IPS-NIHi11 (cell line): ENCODE data around the gene SV2C.
"Not testable (repeated sequence)": the region's sequence is repeated elsewhere in the genome, so short reads cannot be mapped to it uniquely, and the experiment has no call there.

Experiments used
- DNase-seq: peaks from one replicate; pipeline ENCODE4 v3.0.0; 2012; ENCODE audit warnings: mixed read lengths, low spot score

SV2C gene

DNA sequence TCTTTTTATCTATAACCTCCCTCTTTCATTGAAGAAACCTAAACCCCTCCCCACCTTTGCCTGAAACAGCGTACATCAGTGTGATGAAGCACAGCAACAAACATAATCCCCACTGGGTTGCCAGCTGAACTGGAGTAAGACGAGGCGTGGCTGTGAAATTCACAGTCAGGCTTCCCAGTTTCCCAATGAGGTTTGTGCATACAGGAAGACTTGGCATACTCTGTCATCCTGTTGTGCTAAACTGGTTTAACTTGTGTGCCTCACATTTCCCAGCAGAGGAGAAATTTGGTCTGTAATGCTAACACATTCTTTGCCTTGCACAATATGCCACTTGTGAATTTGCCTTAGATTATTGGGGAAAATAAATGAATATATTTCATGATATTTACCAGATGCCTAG lies 121.5 kb downstream of the SV2C start:
- DNase-seq = peak; percentile 51

DNA sequence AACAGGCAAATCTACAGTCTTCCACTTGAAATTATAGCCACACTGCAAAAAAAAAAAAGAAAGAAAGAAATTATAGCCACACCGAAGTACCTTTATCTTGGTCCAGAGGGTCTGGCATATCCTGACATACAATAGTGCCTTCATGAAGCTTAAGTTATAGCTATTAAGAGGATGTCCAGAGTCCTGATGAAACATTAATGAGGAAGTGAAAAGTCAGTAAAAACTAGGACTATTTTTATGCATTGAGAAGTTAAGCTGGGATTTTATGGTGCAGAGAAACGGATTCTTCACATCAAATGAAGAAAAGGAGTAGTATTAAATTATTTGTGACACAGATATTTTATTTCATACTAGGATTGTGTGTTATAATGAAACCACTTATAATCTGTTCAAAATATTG lies 123.9 kb downstream of the SV2C start:
- no peak for DNase-seq

DNA sequence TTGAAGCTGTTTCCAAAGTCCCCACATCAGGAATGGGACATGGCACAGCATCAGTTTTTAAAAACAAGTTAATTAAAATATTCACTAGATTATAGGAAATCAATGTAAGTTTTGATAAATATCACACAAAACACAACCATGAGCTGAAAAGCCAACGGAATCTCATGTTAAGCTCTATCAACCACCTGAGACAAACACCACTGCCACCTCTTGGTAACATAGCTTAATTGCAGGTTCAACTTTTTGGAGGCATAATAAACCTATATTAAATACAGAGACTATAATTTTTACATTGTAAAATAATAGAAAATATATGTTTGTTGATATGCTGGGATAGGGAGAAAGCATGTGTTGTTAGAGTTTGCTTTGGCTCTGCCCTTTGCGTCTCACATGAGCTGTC lies 126.1 kb downstream of the SV2C start:
- peak; percentile 32 for DNase-seq

DNA sequence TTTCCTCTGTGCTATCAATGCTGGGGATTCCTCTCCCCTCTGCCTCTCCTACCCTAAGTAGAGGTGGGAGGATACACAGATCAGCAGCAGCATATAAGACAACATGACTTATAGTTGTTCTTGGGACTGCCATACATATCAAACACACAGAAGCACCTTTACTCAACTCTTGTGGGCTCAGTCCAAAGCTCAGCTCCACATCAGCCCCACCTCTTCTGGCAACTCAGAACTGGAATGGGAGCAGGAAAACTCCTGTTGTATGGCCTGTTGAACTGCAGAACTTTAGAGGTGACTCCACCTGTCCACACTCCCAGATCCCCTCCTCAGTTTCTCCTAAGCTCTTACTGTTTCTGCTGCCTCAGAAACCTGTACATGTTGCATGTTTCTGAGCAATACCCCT lies 127.8 kb downstream of the SV2C start:
- DNase-seq = no peak

DNA sequence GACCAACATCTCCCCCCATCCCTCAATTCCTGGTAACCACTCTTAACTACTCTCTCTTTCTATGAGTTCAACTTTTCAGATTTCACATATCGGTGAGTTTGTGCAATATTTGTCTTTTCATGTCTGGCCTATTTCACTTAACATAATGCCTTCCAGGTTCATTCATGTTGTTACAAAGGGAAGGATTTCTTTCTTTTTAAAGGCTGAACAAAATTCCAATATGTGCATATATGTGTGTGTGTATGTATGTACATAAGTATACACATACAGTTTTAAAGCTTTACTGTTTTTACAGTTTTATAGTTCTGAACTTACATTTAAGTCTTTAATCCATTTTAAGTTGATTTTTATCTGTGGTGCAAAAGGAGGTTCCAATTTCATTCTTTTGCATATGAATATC lies 130.7 kb downstream of the SV2C start:
- DNase-seq = no peak

DNA sequence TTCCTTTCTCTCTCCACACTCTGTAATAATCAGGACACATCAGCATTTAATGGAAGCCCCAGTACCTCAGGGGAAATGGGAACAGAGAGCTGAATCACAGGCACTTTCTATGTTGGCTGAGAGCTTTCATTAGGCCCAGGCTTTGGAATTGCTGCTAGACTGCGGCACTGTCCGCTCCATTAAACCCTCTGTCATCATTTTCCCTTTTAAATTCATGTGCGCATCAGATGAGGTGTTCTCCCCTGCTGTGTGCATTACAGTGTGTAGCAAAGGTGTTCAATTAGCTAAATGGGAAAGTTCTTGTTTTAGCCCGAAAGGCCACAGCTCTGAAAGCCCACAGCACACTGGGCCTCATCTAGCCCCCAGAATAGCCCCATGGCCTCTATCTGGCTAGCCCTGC lies 133.6 kb downstream of the SV2C start:
- no peak for DNase-seq

DNA sequence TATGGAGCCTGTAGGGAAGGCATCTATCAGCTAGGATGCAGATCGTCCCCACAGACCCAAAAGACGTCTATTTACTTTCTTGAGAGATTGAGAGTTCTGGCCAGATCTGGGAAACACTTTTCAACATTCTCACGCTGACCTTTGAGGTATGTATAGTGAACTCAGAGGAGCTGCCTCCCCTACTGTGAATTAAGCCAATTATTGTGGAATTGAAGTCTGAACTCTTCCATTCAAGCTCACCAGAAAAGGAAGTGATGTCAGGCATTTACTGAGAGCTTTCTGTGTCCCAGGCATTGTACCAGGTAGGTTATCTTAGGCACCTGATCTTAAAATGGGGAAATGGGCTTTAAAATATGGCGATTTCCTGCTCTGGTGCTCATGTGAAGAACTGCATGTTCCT lies 136.5 kb downstream of the SV2C start:
- DNase-seq = no peak

DNA sequence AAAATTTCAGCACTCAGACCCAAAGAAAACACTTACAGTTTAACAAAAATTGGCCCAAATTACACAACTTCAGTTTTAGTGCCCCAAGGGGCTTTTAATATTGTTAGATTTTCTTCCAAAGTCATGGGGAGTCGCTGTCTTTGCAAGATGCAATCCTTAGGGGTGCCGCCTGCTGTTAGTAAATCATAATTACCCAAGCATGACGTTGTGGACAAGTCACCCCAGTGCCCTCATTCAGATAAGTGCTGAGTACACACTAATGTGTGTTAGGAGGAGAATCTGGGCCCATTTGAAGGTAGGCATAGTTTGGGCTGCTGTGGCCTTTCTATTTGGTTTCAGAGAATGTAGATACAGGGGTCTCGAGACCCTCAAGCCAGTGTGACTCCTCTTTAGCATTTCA lies 138.1 kb downstream of the SV2C start:
- DNase-seq = no peak

DNA sequence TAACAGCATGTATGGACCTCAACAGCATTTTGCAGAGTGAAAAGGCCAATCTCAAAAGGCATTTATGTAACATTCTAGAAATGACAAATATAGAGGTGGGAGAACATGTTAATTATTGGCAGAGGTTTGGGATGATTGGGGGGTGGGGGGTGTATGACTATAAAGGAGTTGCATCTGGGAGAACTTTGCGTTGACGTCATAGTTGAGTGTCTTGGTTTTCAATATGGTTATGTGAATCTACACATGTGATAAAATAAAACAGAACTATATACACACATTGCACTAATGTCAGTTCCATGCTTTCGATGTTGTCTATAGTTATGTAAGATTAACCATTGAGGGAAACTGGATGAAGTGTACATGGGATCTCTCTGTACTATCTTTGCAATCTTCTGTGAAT lies 139.1 kb downstream of the SV2C start:
- DNase-seq = no peak

DNA sequence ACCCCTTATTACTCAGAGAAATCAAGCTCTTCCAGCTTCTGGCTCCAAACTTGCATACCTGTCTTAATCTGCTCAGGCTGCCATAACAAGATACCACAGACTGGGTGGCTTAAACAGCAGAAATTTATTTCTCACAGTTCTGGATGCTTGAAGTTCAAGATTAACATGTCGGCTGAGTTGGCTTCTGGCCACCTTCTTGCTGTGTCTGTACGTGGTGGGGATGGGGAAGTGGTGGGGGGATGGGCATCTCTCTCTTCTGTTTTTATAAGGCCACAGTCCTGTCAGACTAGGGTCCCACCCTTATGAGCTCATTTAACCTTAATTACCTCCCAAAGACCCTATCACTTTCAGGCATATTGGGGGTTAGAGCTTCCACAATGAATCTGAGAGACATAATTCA lies 140.5 kb downstream of the SV2C start:
- no peak for DNase-seq

DNA sequence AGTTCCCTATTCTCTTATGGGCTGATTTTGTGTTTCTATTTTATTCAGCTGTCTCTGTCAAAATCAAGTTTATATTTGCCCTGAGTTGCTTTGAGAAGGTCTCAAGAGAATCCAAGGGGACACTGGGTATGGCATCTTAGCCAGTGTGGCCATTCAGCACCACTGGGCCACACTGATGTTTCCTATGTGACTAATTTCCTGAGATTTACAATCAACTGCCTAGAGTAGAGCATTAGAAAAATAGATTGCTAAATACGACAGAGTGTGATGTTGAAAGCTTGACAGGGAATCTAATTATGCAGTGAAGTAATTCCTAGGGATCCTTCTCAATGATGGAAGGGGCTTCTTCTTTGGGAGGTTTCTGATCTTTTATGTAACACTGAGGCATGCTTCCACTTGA lies 141.7 kb downstream of the SV2C start:
- no peak for DNase-seq

DNA sequence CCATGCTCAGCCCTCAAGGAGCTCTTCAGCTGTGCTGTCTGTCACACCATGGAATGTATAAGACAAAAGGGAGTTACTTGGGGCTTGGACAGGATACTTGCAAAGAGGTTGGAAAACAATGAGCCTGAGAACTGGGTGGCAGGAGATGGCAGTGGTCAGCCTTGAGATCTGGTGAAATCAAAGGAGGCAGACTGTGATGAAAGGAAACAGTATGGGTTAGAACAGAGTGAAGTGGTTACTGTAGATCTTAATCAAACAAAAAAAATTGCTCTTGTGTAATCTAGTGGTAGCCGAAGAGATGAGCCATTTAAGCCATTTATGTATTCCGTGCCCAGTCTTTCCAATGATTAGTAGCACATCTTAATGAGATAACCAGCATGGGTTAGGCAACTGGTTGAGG lies 142.2 kb downstream of the SV2C start:
- no peak for DNase-seq

DNA sequence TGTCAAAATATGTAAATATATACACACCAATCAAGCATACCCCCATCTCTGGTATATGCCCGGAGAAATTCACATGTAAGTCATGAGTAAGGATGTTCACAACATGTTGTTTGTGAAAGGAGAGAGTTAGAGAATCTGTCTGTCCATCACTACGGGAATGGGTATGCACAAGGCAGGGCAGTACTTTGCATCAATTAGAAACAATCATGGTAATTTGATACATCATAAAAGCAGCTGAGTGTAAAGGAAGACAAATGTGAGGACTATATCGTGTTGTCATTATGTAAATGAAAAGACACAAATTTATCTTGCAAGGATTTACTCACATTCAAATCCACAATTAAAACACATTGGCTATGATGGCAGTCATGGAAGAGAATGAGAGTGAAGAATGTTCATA lies 146.7 kb downstream of the SV2C start:
- no peak for DNase-seq

DNA sequence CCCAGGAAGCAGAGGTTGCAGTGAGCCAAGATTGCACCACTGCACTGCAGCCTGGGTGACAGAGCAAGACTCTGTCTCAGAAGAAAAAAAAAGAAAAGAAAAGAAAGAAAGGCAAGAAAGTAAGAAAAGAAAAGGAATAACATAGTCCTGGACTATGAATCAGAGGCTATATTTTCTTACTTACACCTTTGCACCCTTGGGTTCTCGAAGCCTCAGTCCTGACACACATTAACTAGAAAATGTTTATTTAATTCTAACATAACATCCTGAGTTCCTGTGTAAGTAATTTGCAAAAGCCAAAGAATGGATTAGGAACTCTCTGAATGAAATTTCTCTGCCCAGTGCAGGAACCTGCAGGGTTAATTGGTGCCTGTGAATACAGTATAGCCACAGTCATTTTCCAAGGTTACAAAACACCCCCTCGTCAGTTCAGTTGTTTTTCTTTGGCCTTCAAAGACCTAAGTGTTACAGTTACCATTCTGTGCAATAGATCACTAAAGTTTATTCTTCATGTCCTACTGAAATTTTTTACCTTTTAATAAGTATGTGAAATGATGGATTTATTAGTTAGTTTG lies 147.6 kb downstream of the SV2C start:
- DNase-seq = no peak

DNA sequence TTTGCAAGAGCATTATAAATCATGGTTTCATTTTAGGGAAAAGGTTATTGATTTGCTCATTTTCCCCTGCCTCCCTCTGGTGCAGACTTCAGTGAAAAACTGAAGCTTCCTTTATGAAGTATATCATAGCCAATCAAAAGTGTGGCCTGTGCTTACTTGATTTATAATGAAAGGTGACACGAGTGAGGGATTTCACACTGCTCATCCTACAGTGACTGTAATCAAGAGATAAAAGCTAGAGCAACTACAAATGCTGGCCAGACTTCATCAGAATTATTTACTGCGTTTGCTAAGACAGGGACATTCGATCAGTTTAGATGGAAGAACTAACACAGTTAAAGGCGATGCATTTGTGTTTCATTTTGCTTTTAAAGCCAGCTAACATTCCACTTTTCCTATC lies 151.5 kb downstream of the SV2C start:
- DNase-seq = no peak

DNA sequence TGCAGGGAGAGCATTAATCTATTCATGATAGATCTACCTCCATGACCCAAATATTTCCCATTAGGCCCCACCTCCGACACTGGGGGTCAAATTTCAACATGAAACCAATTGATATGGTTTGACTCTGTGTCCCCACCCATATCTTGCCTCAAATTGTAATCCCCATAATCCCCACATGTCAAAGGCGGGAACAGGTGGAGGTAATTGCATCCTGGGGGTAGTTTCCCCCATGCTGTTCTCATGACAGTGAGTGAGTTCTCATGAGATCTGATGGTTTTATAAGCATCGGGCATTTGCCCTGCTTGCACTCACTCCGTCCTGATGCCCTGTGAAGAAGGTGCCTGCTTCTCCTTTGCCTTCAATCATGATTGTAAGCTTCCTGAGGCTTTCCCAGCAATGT lies 153.5 kb downstream of the SV2C start:
- DNase-seq = no peak

DNA sequence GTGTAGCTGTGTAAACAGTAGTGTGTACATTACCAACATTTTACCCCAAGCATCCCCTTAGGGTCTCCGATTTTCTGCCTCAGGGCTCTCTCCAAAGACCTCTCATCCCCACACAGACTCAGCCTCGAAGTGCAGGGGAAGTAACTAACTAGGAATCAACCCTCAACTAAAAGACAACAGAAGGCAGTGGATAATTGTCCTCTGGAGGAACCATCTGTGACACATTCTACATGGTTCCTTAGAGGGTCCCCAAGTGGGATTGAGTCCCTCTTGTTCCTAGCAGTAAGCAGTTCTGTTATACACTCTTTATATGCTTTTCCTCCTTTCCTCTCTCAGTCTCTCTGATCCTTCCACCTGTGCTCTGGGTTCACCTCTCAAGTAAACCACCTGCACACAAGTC lies 157.2 kb downstream of the SV2C start:
- no peak for DNase-seq

DNA sequence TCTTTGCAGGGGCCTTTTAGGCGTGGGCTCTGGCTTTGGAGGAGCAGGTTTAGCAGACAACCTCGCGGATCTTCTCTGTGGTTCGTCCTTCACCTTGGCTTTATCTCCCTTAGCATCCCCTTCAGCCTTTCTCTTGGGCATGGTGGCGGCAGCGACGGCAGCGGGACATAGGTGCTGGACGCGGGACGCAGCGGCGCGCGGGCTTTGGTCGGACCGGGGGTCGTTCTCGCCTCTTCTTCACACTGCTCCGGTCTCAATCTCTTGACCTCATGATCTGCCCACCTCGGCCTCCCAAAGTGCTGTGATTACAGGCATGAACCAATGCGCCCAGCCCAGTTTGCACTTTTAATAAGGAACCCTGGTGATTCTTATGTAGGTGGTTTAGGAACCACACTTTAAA lies 159.0 kb downstream of the SV2C start:
- not testable (repeated sequence) for DNase-seq

DNA sequence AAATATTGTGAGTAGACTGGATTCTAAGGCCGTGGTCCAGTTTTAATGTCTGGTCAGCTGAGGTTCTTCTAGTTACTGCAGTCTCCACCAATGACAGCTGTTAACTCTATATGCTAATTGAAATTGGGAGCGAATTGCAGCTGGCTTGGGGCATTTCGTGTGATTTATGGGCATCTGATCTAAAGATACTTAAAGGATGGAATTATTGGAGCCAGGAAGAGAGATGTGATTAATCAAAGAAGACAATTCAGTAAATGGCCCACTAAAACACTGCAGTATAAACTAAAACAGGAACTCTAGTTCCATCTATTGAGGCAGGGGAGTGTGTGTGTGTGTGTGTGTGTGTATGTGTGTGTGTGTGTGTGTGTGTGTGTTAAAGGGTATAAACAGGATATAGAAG lies 162.4 kb downstream of the SV2C start:
- no peak for DNase-seq

DNA sequence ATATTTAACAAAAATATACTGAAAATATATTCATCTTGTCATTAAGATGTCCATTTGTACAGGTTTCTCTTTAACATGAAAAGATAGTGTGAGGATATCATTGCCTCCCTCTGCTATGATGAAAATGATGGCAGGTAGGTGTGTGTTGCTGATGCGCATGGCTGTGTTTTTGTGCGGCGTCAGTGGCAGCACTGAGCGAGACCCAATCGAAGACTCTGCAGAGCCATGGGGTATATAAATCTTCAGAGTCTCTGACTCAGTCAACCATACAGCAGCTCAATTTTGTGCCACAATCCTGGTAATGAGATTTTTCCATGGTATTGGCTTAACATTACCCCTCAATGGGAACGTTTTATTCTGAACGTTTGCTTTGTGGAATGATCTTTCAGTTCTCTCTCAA lies 166.4 kb downstream of the SV2C start:
- DNase-seq = no peak

DNA sequence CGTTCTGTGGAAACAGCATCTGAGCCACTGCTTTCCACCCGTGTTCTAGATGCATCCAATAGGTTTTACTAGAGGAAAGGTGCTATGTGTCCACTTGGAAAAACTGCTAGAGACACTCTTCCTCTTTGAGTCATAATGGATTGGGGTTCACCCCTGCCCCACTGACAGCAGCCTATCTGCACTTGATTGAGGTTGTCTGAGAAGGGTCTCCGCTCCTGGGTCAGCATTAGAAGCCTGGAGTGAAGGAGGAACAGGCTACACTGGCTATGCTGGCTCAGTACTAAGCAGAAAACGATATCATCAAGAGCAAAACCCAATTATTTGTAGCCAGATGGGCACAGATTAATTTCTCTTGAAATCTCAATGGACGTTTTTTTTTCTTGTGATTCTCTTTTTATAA lies 167.3 kb downstream of the SV2C start:
- DNase-seq = no peak

DNA sequence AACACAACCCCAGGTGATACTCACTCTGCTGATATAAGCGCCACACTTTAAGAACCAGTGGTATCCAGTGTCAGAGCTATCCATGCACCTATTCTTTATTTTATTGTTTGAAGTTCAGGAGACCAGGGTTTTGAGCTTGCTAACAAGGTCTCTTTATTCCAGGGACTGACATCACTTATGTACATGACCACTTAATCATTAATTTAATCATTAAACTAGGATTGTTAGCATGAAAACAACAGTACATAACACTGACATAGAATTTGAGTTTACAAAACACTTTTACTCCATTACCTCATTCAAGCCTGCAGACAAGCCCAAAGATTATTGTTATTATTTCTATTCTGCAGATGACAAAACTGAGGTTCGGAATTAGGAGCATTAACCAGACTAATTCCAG lies 168.5 kb downstream of the SV2C start:
- DNase-seq = no peak

DNA sequence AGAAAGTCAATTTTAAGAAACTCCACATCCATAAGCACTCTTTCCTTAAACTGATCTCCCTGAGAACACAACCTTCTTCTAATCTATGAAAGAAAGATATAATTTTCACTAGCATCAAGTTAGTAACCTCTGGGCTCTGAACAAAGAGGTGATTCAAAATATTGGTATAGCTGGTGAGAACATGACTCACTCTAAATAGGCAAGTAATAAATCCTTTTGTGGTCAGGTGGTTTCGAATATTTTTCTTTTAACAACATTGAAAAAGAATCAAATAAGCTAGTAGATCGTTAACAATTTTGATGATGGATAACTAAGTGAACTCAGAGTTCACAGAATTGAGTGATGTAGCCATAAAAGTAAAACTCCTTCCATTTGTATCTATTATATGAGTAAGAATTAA lies 169.3 kb downstream of the SV2C start:
- DNase-seq = no peak

DNA sequence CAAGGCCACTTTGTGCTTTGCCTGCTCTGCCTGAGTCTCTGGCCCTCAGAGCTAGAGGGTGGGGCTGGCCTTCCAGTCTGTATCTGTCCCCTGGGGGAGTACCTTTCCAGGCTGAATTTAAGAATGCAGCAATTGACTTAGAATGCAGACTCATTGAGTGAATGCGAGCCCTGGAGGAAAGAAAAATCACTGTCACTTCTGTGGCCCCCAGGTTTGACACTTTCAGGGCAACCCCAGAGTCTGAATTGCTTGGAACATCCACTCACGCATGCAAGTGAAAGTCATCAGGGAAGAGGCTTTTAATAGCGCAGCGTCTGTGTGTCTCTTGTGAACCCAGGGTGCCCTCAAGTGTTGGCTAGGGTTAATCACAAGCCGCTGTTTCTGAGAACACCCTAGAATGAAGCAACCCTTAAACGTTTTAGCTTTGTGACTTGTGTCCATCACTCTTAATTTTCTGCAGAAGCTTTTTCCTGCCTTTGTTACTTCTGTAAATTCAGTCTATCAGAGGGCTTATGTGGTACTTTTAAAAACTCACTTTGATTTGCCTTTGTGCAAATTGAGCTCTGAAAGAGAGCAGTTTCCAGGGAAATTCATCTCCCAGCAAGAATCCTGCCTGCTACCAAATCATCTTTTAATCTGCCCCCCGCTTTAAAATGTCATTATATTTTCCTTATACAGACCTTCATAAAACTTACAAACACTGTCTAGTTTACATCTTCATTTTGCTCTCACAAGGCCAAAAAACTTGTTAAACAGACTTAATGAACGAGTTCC lies 173.1 kb downstream of the SV2C start:
- peak; percentile 58 for DNase-seq
